HepG2 (cell line): ENCODE measurements around the gene P4HB. TPM values are rescaled to one million over a fixed set of nuclear protein-coding genes. Genes with fewer than 3 reads are reported as not detected.
A peak's percentile ranks its signal among the peaks of the same experiment; 100 is the strongest.

Experiments
- DPF2 ChIP-seq: sonication (generic); formaldehyde crosslinking; IDR thresholded peaks from 2 replicates; pipeline ENCODE4 v1.4.0; 2020; ENCODE audit warnings: mild to moderate bottlenecking, low read depth, missing genetic modification reagents, borderline replicate concordance
- EP300 ChIP-seq, 3 experiments: sonication (generic) in 1 of 3; formaldehyde crosslinking in 1 of 3; IDR thresholded peaks; 2 replicates each; pipeline versions ENCODE4 v1.5.1 to v1.6.1; 2011 to 2020; ENCODE audit warnings: low read depth in 2 of 3, low read length in 2 of 3, borderline replicate concordance in 1 of 3, improper control_type of control experiment in 1 of 3, mild to moderate bottlenecking in 1 of 3, missing genetic modification reagents in 1 of 3, moderate library complexity in 1 of 3
- FIP1L1 ChIP-seq: fragments of 200-400 bp; formaldehyde crosslinking; IDR thresholded peaks from 2 replicates; pipeline ENCODE4 v1.6.1; 2018; ENCODE audit warnings: low read depth, mild to moderate bottlenecking, low read length, moderate library complexity, borderline replicate concordance; ENCODE audit not compliant: insufficient read depth
- FOXA1 ChIP-seq, 2 experiments: fragments of 450-650 bp in 1 of 2; sonication (generic) in 1 of 2; formaldehyde crosslinking in 1 of 2; IDR thresholded peaks; 2 replicates each; pipeline versions ENCODE4 v1.4.0 to v1.6.1; 2016 to 2020; ENCODE audit warnings: missing genetic modification reagents in 1 of 2
- HES4 ChIP-seq: sonication (generic); formaldehyde crosslinking; IDR thresholded peaks from 2 replicates; pipeline ENCODE4 v1.9.0; 2021; ENCODE audit warnings: mild to moderate bottlenecking, missing genetic modification reagents, borderline replicate concordance
- MATR3 ChIP-seq: sonication (generic); formaldehyde crosslinking; IDR thresholded peaks from 2 replicates; pipeline ENCODE4 v1.4.0; 2020; ENCODE audit warnings: missing genetic modification reagents
- MLLT10 ChIP-seq: sonication (generic); formaldehyde crosslinking; IDR thresholded peaks from 2 replicates; pipeline ENCODE4 v1.4.0; 2020; ENCODE audit warnings: missing genetic modification reagents
- MTF2 ChIP-seq: sonication (generic); formaldehyde crosslinking; IDR thresholded peaks from 2 replicates; pipeline ENCODE4 v1.5.0; 2020; ENCODE audit warnings: missing genetic modification reagents, borderline replicate concordance
- PHF20 ChIP-seq: sonication (generic); formaldehyde crosslinking; IDR thresholded peaks from 2 replicates; pipeline ENCODE4 v1.5.0; 2020; ENCODE audit warnings: mild to moderate bottlenecking, missing genetic modification reagents
- POLR2G ChIP-seq: fragments of 200-400 bp; formaldehyde crosslinking; IDR thresholded peaks from 2 replicates; pipeline ENCODE4 v1.6.1; 2018; ENCODE audit warnings: mild to moderate bottlenecking, low read depth, low read length, moderate library complexity
- PRPF4 ChIP-seq: fragments of 200-400 bp; formaldehyde crosslinking; IDR thresholded peaks from 2 replicates; pipeline ENCODE4 v1.6.1; 2016; ENCODE audit warnings: low read length, low read depth; ENCODE audit not compliant: poor library complexity, severe bottlenecking
- RBFOX2 ChIP-seq: fragments of 200-400 bp; formaldehyde crosslinking; IDR thresholded peaks from 2 replicates; pipeline ENCODE4 v1.6.1; 2017; ENCODE audit warnings: low read depth, mild to moderate bottlenecking, low read length
- RBM39 ChIP-seq: fragments of 200-400 bp; formaldehyde crosslinking; IDR thresholded peaks from one replicate; pipeline ENCODE4 v1.6.1; 2018; ENCODE audit warnings: antibody characterized with exemption, mild to moderate bottlenecking, low read depth, low read length; ENCODE audit not compliant: poor library complexity, severe bottlenecking
- TBX2 ChIP-seq: sonication (generic); formaldehyde crosslinking; IDR thresholded peaks from 2 replicates; pipeline ENCODE4 v1.5.0; 2020; ENCODE audit warnings: missing genetic modification reagents, mild to moderate bottlenecking, borderline replicate concordance
- ZFP36L1 ChIP-seq: sonication (generic); formaldehyde crosslinking; IDR thresholded peaks from 2 replicates; pipeline ENCODE4 v1.8.0; 2022; ENCODE audit warnings: mild to moderate bottlenecking, missing genetic modification reagents, moderate library complexity
- ZNF354B ChIP-seq: sonication (generic); formaldehyde crosslinking; IDR thresholded peaks from 2 replicates; pipeline ENCODE4 v1.8.0; 2022; ENCODE audit warnings: mild to moderate bottlenecking, missing genetic modification reagents
- ZNF432 ChIP-seq: sonication (generic); formaldehyde crosslinking; IDR thresholded peaks from 2 replicates; pipeline ENCODE4 v1.5.0; 2020; ENCODE audit warnings: missing genetic modification reagents, mild to moderate bottlenecking, borderline replicate concordance
- ZNF468 ChIP-seq: sonication (generic); formaldehyde crosslinking; IDR thresholded peaks from 2 replicates; pipeline ENCODE4 v1.8.0; 2022; ENCODE audit warnings: mild to moderate bottlenecking, moderate library complexity, missing genetic modification reagents
- ZNF530 ChIP-seq: sonication (generic); formaldehyde crosslinking; IDR thresholded peaks from 2 replicates; pipeline ENCODE4 v1.5.0; 2020; ENCODE audit warnings: low read depth, mild to moderate bottlenecking, missing genetic modification reagents
- ZNF768 ChIP-seq: sonication (generic); formaldehyde crosslinking; IDR thresholded peaks from 2 replicates; pipeline ENCODE4 v1.4.0; 2020; ENCODE audit warnings: missing genetic modification reagents
- ZSCAN21 ChIP-seq: sonication (generic); formaldehyde crosslinking; IDR thresholded peaks from 2 replicates; pipeline ENCODE4 v1.8.0; 2022; ENCODE audit warnings: mild to moderate bottlenecking, missing genetic modification reagents, moderate library complexity, borderline replicate concordance
- polyA plus RNA-seq, 8 experiments: library from polyadenylated mRNA; depleted of rRNA in 3 of 8; stranded (reverse) in 7 of 8; unstranded in 1 of 8; fragments of >200 nt; fragmentation: Illumina TruSeq in 4 of 8; extraction: Trizol in 4 of 8; gene quantifications; 2 replicates each; pipeline versions ENCODE4 v1.2.1 to v1.2.3, GENCODE V29; 2011 to 2016; ENCODE audit warnings: low read depth in 4 of 8, missing spikeins in 1 of 8, mixed read lengths in 1 of 8; ENCODE audit not compliant: insufficient read depth in 1 of 8
- total RNA-seq, 5 experiments: library from RNA; depleted of rRNA; stranded (reverse); fragments of >200 nt; fragmentation: Illumina TruSeq; extraction: Trizol; gene quantifications; 2 replicates each; pipeline ENCODE4 v1.2.3, GENCODE V29; 2016; ENCODE audit warnings: low read depth in 1 of 5
- TF ChIP-seq, protein P1 (sequence below): IDR thresholded peaks from 2 replicates; pipeline ENCODE4 v1.6.1; 2016; ENCODE audit warnings: low read depth, control low read depth
- TF ChIP-seq, protein P2 (sequence below): sonication (generic); formaldehyde crosslinking; IDR thresholded peaks from 2 replicates; pipeline ENCODE4 v1.5.0; 2020; ENCODE audit warnings: missing genetic modification reagents
- TF ChIP-seq, protein P3 (sequence below): sonication (generic); formaldehyde crosslinking; IDR thresholded peaks from 2 replicates; pipeline ENCODE4 v1.4.0; 2020; ENCODE audit warnings: mild to moderate bottlenecking, missing genetic modification reagents, borderline replicate concordance

P4HB gene
- total and polyA plus RNA-seq, 2 of the 13 experiments (the other 11 are each of a cell fraction or from before 2014, with no cell fraction given): 185 to 782 TPM

DNA sequence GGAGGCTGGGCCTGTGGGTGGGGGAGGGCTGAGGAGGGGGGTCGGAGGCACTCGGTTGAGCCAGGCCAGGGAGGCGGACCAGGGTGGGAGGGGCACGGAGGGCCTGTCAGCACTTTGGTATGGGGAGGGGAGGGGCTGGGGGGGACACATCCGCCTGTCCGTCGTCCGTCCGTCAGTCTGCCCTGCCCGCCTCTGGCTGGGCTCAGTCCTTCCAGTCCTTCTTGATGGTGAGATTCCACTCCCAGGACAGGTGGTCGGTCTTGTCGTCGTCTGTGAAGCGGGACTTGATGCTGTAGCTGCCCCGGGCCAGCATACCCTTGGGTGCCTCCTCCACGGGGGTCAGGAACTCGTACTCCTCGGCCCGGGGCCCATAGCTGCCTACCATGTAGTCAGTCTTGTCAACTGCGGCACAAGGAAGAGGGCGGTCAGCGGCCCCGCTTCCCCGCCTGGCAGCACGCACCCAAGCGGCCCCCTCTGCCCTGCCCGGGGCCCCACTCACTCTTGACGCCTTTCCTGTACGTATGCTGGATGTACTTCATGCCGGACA lies 8.4 kb upstream of the P4HB start (continued):
- TF ChIP-seq RBM39: peak; percentile 37
- TF ChIP-seq, protein P1, sequence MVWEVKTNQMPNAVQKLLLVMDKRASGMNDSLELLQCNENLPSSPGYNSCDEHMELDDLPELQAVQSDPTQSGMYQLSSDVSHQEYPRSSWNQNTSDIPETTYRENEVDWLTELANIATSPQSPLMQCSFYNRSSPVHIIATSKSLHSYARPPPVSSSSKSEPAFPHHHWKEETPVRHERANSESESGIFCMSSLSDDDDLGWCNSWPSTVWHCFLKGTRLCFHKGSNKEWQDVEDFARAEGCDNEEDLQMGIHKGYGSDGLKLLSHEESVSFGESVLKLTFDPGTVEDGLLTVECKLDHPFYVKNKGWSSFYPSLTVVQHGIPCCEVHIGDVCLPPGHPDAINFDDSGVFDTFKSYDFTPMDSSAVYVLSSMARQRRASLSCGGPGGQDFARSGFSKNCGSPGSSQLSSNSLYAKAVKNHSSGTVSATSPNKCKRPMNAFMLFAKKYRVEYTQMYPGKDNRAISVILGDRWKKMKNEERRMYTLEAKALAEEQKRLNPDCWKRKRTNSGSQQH: 0 out of 2 replicates have a peak, but pooled peaks have one; percentile 10
- TF ChIP-seq, protein P2, sequence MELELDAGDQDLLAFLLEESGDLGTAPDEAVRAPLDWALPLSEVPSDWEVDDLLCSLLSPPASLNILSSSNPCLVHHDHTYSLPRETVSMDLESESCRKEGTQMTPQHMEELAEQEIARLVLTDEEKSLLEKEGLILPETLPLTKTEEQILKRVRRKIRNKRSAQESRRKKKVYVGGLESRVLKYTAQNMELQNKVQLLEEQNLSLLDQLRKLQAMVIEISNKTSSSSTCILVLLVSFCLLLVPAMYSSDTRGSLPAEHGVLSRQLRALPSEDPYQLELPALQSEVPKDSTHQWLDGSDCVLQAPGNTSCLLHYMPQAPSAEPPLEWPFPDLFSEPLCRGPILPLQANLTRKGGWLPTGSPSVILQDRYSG (CRISPR knock-in tag): no peak
- no peak for TF ChIP-seq DPF2 (CRISPR knock-in tag)
- no peak for TF ChIP-seq MTF2 (CRISPR knock-in tag)
- TF ChIP-seq PHF20 (CRISPR knock-in tag): 0 out of 2 replicates have a peak, but pooled peaks have one; percentile 34
- peak; percentile 76 for TF ChIP-seq RBFOX2
- 0 out of 2 replicates have a peak, but pooled peaks have one; percentile 6 for TF ChIP-seq TBX2
- no peak for TF ChIP-seq EP300 (IDR thresholded peaks at IDR 0.05; ENCODE audit: low read depth in 2 of 2, low read length in 2 of 2)
- no peak for TF ChIP-seq EP300 (CRISPR knock-in tag; IDR thresholded peaks at IDR 0.05; ENCODE audit: borderline replicate concordance)
- TF ChIP-seq, protein P3, sequence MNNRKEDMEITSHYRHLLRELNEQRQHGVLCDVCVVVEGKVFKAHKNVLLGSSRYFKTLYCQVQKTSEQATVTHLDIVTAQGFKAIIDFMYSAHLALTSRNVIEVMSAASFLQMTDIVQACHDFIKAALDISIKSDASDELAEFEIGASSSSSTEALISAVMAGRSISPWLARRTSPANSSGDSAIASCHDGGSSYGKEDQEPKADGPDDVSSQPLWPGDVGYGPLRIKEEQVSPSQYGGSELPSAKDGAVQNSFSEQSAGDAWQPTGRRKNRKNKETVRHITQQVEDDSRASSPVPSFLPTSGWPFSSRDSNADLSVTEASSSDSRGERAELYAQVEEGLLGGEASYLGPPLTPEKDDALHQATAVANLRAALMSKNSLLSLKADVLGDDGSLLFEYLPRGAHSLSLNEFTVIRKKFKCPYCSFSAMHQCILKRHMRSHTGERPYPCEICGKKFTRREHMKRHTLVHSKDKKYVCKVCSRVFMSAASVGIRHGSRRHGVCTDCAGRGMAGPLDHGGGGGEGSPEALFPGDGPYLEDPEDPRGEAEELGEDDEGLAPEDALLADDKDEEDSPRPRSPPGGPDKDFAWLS (CRISPR knock-in tag): no peak
- TF ChIP-seq ZSCAN21 (CRISPR knock-in tag): peak; percentile 18; the same call in 1 of the 2 replicates
- peak; percentile 71; the same call in 1 of the 2 replicates for TF ChIP-seq ZFP36L1 (CRISPR knock-in tag)
- TF ChIP-seq FIP1L1: 0 out of 2 replicates have a peak, but pooled peaks have one; percentile 33
- 0 out of 2 replicates have a peak, but pooled peaks have one; percentile 60 for TF ChIP-seq ZNF432 (CRISPR knock-in tag)
- 0 out of 2 replicates have a peak, but pooled peaks have one; percentile 22 for TF ChIP-seq ZNF530 (CRISPR knock-in tag)
- peak; percentile 76 for TF ChIP-seq PRPF4
- no peak for TF ChIP-seq FOXA1 (IDR thresholded peaks at IDR 0.05)
- TF ChIP-seq FOXA1 (CRISPR knock-in tag; IDR thresholded peaks at IDR 0.05): no peak
- no peak for TF ChIP-seq ZNF768
- TF ChIP-seq HES4: no peak
- peak; percentile 27; the same call in 1 of the 2 replicates for TF ChIP-seq POLR2G
- 0 out of 2 replicates have a peak, but pooled peaks have one; percentile 80 for TF ChIP-seq ZNF468 (CRISPR knock-in tag)
- no peak for TF ChIP-seq MATR3 (CRISPR knock-in tag)
- no peak for TF ChIP-seq MLLT10 (CRISPR knock-in tag)
- TF ChIP-seq ZNF354B: no peak
